GM18867 (cell line): ENCODE data around the gene TUBGCP3.
A peak's percentile ranks its signal among the peaks of the same experiment; 100 is the strongest.
"Not testable (repeated sequence)": the region's sequence is repeated elsewhere in the genome, so short reads cannot be mapped to it uniquely, and the experiment has no call there.

Experiments
- ATAC-seq: cut with Tn5 transposase; IDR thresholded peaks from one replicate; pipeline ENCODE4 v1.9.1; 2021; ENCODE audit warnings: mild to moderate bottlenecking, moderate library complexity; ENCODE audit not compliant: unreplicated experiment

Gene TUBGCP3

GRCh38 chr13:112587764-112588489 lies at the start of gene TUBGCP3:
Gene TUBGCP3, minus strand, starts transcription at chr13:112588153. Its CDS starts 173 bp downstream, at chr13:112587980.
- peak; percentile 84 for ATAC-seq

GRCh38 chr13:112637017-112637801 lies 49.3 kb upstream of the TUBGCP3 start:
- ATAC-seq = no peak

- ATAC-seq = no peak
These were observed 48.5 kb upstream of the TUBGCP3 start for GRCh38 chr13:112636401-112636975.

GRCh38 chr13:112635323-112635722 lies 47.4 kb upstream of the TUBGCP3 start:
- no peak for ATAC-seq

- ATAC-seq = no peak
These were observed 46.1 kb upstream of the TUBGCP3 start for GRCh38 chr13:112634102-112634501.

GRCh38 chr13:112630226-112630625 lies 42.3 kb upstream of the TUBGCP3 start:
- ATAC-seq = not testable (repeated sequence)

- no peak for ATAC-seq
These were observed 41.2 kb upstream of the TUBGCP3 start for GRCh38 chr13:112629161-112629560.

- ATAC-seq = not testable (repeated sequence)
These were observed 39.7 kb upstream of the TUBGCP3 start for GRCh38 chr13:112627613-112628012.

GRCh38 chr13:112627161-112627560 lies 39.2 kb upstream of the TUBGCP3 start:
- ATAC-seq = no peak

GRCh38 chr13:112626761-112627160 lies 38.8 kb upstream of the TUBGCP3 start:
- no peak for ATAC-seq

- no peak for ATAC-seq
These were observed 38.2 kb upstream of the TUBGCP3 start for GRCh38 chr13:112626124-112626523.

GRCh38 chr13:112625698-112626097 lies 37.7 kb upstream of the TUBGCP3 start:
- no peak for ATAC-seq

- ATAC-seq = no peak
These were observed 36.9 kb upstream of the TUBGCP3 start for GRCh38 chr13:112624602-112625430.

- no peak for ATAC-seq
These were observed 36.1 kb upstream of the TUBGCP3 start for GRCh38 chr13:112624040-112624439.

- no peak for ATAC-seq
These were observed 35.2 kb upstream of the TUBGCP3 start for GRCh38 chr13:112623051-112623711.

GRCh38 chr13:112622375-112622774 lies 34.4 kb upstream of the TUBGCP3 start:
- ATAC-seq = no peak

GRCh38 chr13:112619730-112620631 lies 32.0 kb upstream of the TUBGCP3 start:
- peak; percentile 80 for ATAC-seq

GRCh38 chr13:112618501-112618900 lies 30.5 kb upstream of the TUBGCP3 start:
- ATAC-seq = no peak

GRCh38 chr13:112617754-112618375 lies 29.9 kb upstream of the TUBGCP3 start:
- ATAC-seq = no peak
